Glutamatergic neuron (in vitro differentiated cells): Measurements from ENCODE around the gene CMTM1. TPM values are rescaled to one million over a fixed set of nuclear protein-coding genes. Genes with fewer than 3 reads are reported as not detected.
A peak's percentile ranks its signal among the peaks of the same experiment; 100 is the strongest.

Experiments used
- DNase-seq: peaks from one replicate; pipeline ENCODE4 v3.0.0; 2022
- H3K27ac Mint-ChIP-seq: one replicate; pipeline ENCODE4 v1.8.0; 2020; ENCODE audit warnings: mild to moderate bottlenecking, mixed read lengths, inconsistent platforms; ENCODE audit not compliant: unreplicated experiment
- H3K27me3 Mint-ChIP-seq: one replicate; pipeline ENCODE4 v1.8.0; 2020; ENCODE audit warnings: mild to moderate bottlenecking, moderate library complexity, mixed read lengths, inconsistent platforms; ENCODE audit not compliant: unreplicated experiment
- H3K36me3 Mint-ChIP-seq: one replicate; pipeline ENCODE4 v1.8.0; 2020; ENCODE audit warnings: mild to moderate bottlenecking, mixed read lengths, inconsistent platforms; ENCODE audit not compliant: unreplicated experiment
- H3K4me1 Mint-ChIP-seq: one replicate; pipeline ENCODE4 v1.8.0; 2020; ENCODE audit warnings: mild to moderate bottlenecking, low read depth, mixed read lengths, inconsistent platforms; ENCODE audit not compliant: unreplicated experiment
- H3K4me3 Mint-ChIP-seq: one replicate; pipeline ENCODE4 v1.8.0; 2020; ENCODE audit warnings: mild to moderate bottlenecking, mixed read lengths, inconsistent platforms; ENCODE audit not compliant: unreplicated experiment
- H3K9me3 Mint-ChIP-seq: one replicate; pipeline ENCODE4 v1.8.0; 2020; ENCODE audit warnings: mild to moderate bottlenecking, moderate library complexity, mixed read lengths, inconsistent platforms; ENCODE audit not compliant: unreplicated experiment
- CTCF ChIP-seq: fragments of 200-600 bp; sonication (generic); IDR thresholded peaks from one replicate; pipeline ENCODE4 v1.5.0; 2021; ENCODE audit not compliant: partially characterized antibody, unreplicated experiment
- total RNA-seq: library from RNA; stranded (reverse); fragmentation: NEBNext Ultra II Directional; extraction: Animal tissue kit (Norgen Biotek cat#: 25700); gene quantifications from one replicate; pipeline ENCODE4 v1.2.1, GENCODE V29; 2021; ENCODE audit not compliant: unreplicated experiment

CMTM1 gene
- total RNA-seq, 1 donor from 2014 or later: 5.0 TPM

GRCh38 chr16:66603537-66604375 is 37.5 kb downstream of the CMTM1 start:
- Mint-ChIP-seq H3K9me3 (peaks cover 5% of the 10 kb centered on the region), H3K4me1 (peaks cover 14% of the 10 kb centered on the region), H3K27me3 (peaks cover 15% of the 10 kb centered on the region), H3K27ac (peak overlapping the region; percentile 90), H3K4me3 (peak overlapping the region; percentile 89), H3K36me3 (no peaks in the 10 kb centered on the region)
- peak; percentile 65 for DNase-seq
- TF ChIP-seq CTCF: no peak

GRCh38 chr16:66604376-66605176 is 38.3 kb downstream of the CMTM1 start, which contains the start of gene CMTM3:
TSS of gene CMTM3 (plus strand) at chr16:66604704. CDS start at chr16:66604806, 102 bp downstream.
- H3K36me3 Mint-ChIP-seq: no peaks in the 10 kb centered on the region
- H3K27ac Mint-ChIP-seq: peak within 1 kb of the TSS; percentile 90
- H3K4me1 Mint-ChIP-seq: peaks cover 15% of the 10 kb centered on the region
- H3K4me3 Mint-ChIP-seq: peak within 1 kb of the TSS; percentile 89
- peak; percentile 87 for DNase-seq
- TF ChIP-seq CTCF: peak; percentile 96
- H3K27me3 Mint-ChIP-seq: peaks cover 15% of the 10 kb centered on the region
- peaks cover 5% of the 10 kb centered on the region for H3K9me3 Mint-ChIP-seq

GRCh38 chr16:66605177-66605978 is 39.1 kb downstream of the CMTM1 start:
- Mint-ChIP-seq H3K36me3 (no peaks in the 10 kb centered on the region), H3K4me3 (peak overlapping the region; percentile 85), H3K27me3 (peaks cover 18% of the 10 kb centered on the region), H3K4me1 (peaks cover 23% of the 10 kb centered on the region), H3K27ac (no peak overlapping the region), H3K9me3 (peaks cover 8% of the 10 kb centered on the region)
- no peak for TF ChIP-seq CTCF
- peak; percentile 67 for DNase-seq

- no peaks in the 10 kb centered on the region for H3K36me3 Mint-ChIP-seq
- H3K4me1 Mint-ChIP-seq: peaks cover 28% of the 10 kb centered on the region
- H3K4me3 Mint-ChIP-seq: peak overlapping the region; percentile 85
- peaks cover 11% of the 10 kb centered on the region for H3K9me3 Mint-ChIP-seq
- DNase-seq: no peak
- peaks cover 22% of the 10 kb centered on the region for H3K27me3 Mint-ChIP-seq
- no peak for TF ChIP-seq CTCF
- peak overlapping the region; percentile 82 for H3K27ac Mint-ChIP-seq
Measured at GRCh38 chr16:66605979-66606751, 39.9 kb downstream of the CMTM1 start.
